ENCODE data around the gene ANKRD13B. TPM values are rescaled to one million over a fixed set of nuclear protein-coding genes. Genes with fewer than 3 reads are reported as not detected.
"Not testable (repeated sequence)": the region's sequence is repeated elsewhere in the genome, so short reads cannot be mapped to it uniquely, and the experiment has no call there.

ANKRD13B gene
- total RNA-seq, 2 experiments from 2014 or later, result 11.3 to 13.6 TPM

DNA sequence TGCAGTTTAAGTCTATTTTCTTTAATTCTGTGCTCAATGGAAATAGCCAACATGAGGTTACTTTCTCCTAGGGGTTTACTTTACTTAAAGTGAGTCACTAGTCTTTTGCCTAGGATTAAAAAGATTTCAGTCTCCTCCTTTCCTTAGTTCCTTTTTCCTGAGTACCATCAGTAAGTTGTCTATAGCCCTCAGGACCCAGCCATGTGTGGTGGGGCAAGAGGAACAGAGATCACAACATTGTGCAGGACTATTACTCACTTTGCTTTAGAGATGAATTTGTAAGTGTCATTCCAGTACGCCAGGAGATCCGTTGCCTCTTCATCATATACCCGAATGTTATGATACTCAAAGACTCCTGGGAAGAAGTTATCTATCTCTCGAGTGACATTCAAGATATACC is 57.5 kb downstream of the ANKRD13B start:
- Mint-ChIP-seq H3K4me3 (no peak overlapping the region), H3K9me3 (no peaks in the 10 kb centered on the region), H3K27ac (no peak overlapping the region), H3K27me3 (no peaks in the 10 kb centered on the region), H3K4me1 (peaks cover 1% of the 10 kb centered on the region), H3K36me3 (ENCODE audit: low read depth) (peaks cover 44% of the 10 kb centered on the region)
- CTCF ChIA-PET, result interaction anchor here (1.2 kb wide), 1 partner anchor 11 kb away, joined by 4 read pairs; no protein-coding TSS in a partner anchor
- no peak for DNase-seq
- POLR2A ChIA-PET, result interaction anchor here (1.0 kb wide), 1 partner anchor 34 kb away, joined by 3 read pairs; no protein-coding TSS in a partner anchor

DNA sequence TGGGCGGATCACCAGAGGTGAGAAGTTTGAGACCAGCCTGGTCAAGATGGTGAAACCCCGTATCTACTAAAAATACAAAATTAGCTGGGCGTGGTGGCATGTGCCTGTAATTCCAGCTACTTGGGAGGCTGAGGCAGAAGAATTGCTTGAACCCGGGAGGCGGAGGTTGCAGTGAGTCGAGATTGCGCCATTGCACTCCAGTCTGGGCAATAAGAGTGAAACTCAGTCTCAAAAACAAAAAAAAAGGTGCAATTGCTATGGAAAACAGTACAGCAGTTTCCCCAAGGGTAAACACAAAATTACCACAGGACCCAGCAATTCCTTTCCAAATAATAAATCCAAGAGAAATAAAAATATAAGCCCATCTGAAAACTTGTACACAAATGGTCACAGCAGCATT is 59.0 kb downstream of the ANKRD13B start:
- H3K4me1 Mint-ChIP-seq, H3K4me3 Mint-ChIP-seq, DNase-seq, H3K9me3 Mint-ChIP-seq, H3K27me3 Mint-ChIP-seq, POLR2A ChIA-PET, CTCF ChIA-PET, H3K27ac Mint-ChIP-seq: not testable (repeated sequence)
- H3K36me3 Mint-ChIP-seq (ENCODE audit: low read depth), result peaks cover 47% of the 10 kb centered on the region

DNA sequence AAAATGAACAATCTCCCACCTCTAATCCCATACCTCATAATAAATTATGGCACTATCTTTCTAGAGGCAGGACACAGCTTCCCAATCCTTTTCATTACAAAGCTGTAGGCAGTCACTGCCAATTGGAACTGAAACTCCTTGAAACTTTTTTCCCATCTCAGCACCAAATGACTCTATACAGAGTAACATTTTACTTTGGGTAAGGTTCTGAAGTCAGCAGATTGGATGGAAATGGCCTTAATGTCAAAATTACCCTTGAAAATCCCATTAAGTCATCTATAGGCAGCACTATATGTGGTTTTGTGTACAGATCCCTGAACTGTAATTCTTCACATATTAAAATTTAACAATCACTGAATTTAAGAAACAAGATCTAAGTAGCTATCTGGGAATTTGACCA is 60.0 kb downstream of the ANKRD13B start:
- ChIA-PET POLR2A (interaction anchor here (1.5 kb wide), 1 partner anchor 14 kb away, joined by 4 read pairs; no protein-coding TSS in a partner anchor), CTCF (interaction anchor here (2.7 kb wide), 1 partner anchor 14 kb away, joined by 13 read pairs; no protein-coding TSS in a partner anchor)
- Mint-ChIP-seq H3K27me3 (no peaks in the 10 kb centered on the region), H3K27ac (no peak overlapping the region), H3K4me1 (no peaks in the 10 kb centered on the region), H3K4me3 (no peak overlapping the region), H3K9me3 (no peaks in the 10 kb centered on the region), H3K36me3 (ENCODE audit: low read depth) (peaks cover 46% of the 10 kb centered on the region)
- no peak for DNase-seq

DNA sequence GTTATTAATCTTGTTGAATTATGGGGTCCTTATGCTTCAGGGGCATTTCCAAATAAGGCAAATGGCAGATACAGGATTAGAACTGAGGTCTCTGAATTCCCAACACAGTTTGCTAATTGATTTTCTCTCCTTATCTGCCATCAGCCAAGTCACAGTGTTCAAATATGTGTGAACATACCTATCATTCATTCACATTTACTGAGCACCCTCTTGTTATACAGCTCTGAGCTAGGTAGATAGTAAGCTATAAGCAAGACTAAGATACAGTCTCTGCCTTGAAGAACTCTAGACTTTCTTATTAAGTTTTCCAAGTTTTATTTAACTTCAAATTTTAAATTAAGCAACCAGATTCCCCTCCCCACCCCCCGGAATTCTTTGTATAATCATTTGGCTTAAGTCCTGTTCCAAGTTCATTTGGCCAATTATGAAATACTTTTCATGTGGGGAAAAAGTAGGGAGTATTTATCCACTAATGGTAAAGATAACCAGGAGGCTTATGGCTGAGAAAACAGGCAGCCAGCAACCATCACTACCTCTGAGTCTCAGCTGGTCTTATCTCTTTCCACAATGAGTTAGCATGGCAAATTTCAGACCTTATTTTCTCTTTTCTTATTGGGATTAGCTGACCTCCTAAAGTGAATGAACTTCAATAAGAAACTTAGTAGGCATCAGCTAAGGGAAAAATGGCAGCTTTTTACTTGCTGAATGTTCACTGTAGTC is 61.2 kb downstream of the ANKRD13B start:
- H3K4me1 Mint-ChIP-seq, result peaks cover 2% of the 10 kb centered on the region
- DNase-seq, result no peak
- peaks cover 39% of the 10 kb centered on the region for H3K36me3 Mint-ChIP-seq (ENCODE audit: low read depth)
- no peak overlapping the region for H3K4me3 Mint-ChIP-seq
- CTCF ChIA-PET, result interaction anchor here (0.6 to 2.7 kb wide), 5 partner anchors 12 to 1237 kb away, joined by 3 to 13 read pairs (median 5); no protein-coding TSS in a partner anchor
- POLR2A ChIA-PET, result interaction anchor here (1.0 to 1.5 kb wide), 2 partner anchors 15 to 52 kb away, joined by 3 to 4 read pairs; no protein-coding TSS in a partner anchor
- no peak overlapping the region for H3K27ac Mint-ChIP-seq
- no peaks in the 10 kb centered on the region for H3K27me3 Mint-ChIP-seq
- no peaks in the 10 kb centered on the region for H3K9me3 Mint-ChIP-seq

DNA sequence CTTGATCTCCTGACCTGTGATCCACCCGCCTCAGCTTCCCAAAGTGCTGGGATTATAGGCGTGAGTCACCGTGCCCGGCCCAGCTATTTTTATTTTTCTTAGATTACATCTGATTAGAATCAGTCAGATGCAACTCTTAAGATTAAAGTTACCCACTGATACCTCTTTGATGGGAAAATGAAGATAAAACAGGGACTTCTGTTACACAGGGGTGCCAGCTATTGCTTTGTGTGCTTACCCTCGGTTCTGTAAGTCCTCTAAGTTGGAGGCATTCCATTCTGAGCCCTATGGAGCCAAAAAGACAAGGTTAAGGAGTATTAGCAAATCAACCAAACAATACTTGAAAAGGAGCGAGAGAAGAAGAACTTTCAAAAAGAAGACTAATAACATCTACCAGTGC is 62.4 kb downstream of the ANKRD13B start:
- ChIA-PET POLR2A (no interaction called here), CTCF (interaction anchor here (1.1 to 2.7 kb wide), 3 partner anchors 16 to 125 kb away, joined by 3 to 13 read pairs (median 6); no protein-coding TSS in a partner anchor)
- Mint-ChIP-seq H3K27me3 (no peaks in the 10 kb centered on the region), H3K27ac (no peak overlapping the region), H3K9me3 (no peaks in the 10 kb centered on the region), H3K4me3 (no peak overlapping the region), H3K36me3 (ENCODE audit: low read depth) (peaks cover 30% of the 10 kb centered on the region), H3K4me1 (peaks cover 5% of the 10 kb centered on the region)
- DNase-seq, result no peak

DNA sequence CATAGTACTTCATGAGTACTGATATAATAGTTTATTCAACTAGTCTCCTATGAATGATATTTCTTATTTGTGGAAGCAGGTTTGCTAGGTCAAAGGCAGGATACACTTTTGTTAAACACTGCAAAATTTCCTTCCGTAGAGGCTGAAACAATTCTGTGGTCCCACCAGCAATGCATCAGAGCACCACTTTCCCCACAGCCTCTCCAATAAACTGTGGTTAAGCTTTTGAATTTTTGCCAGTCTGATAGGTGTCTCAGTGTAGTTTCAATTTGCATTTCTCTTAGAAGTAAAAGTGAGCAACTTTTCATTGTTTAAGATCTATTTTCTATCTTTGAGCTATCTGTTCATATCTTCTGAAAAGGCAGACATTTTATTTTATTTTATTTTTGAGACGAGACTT is 66.2 kb downstream of the ANKRD13B start:
- no peak overlapping the region for H3K4me3 Mint-ChIP-seq

DNA sequence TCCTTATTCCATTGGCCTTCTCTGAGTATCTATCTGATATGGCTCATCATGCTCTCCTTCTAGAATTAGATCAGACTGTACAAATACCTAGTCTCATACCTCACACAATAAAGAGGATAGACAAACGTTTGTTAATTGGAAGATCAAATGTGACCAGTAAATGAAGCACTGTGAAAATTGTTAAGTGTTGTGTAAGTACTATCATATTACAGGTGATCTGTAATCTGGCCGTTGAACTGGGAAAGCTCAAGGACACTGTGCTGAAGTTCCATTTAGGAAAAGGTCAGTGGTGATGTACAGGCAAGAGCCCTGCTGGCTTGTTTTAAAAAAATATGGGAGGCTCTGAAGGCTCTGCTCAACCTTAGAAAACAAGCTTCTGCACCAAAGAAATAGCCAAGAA is 68.3 kb downstream of the ANKRD13B start:
- peaks cover 24% of the 10 kb centered on the region for H3K4me1 Mint-ChIP-seq
- peaks cover 46% of the 10 kb centered on the region for H3K36me3 Mint-ChIP-seq (ENCODE audit: low read depth)
- no peak overlapping the region for H3K4me3 Mint-ChIP-seq
- no peak overlapping the region for H3K27ac Mint-ChIP-seq
- no peaks in the 10 kb centered on the region for H3K27me3 Mint-ChIP-seq
- H3K9me3 Mint-ChIP-seq, result no peaks in the 10 kb centered on the region
- ChIA-PET CTCF (no interaction called here), POLR2A (no interaction called here)
- DNase-seq, result no peak

More for the DNA sequence above, 66.2 kb downstream of the ANKRD13B start:
- no peaks in the 10 kb centered on the region for H3K27me3 Mint-ChIP-seq
- ChIA-PET CTCF (interaction anchor here (1.3 to 3.1 kb wide), 3 partner anchors 9 to 42 kb away, joined by 3 to 9 read pairs (median 6); no protein-coding TSS in a partner anchor), POLR2A (interaction anchor here (0.9 kb wide), 1 partner anchor 46 kb away, joined by 4 read pairs; no protein-coding TSS in a partner anchor)
- peaks cover 41% of the 10 kb centered on the region for H3K36me3 Mint-ChIP-seq (ENCODE audit: low read depth)
- no peaks in the 10 kb centered on the region for H3K9me3 Mint-ChIP-seq
- H3K27ac Mint-ChIP-seq, result peak overlapping the region; percentile 18
- H3K4me1 Mint-ChIP-seq, result peaks cover 11% of the 10 kb centered on the region
- DNase-seq, result no peak

DNA sequence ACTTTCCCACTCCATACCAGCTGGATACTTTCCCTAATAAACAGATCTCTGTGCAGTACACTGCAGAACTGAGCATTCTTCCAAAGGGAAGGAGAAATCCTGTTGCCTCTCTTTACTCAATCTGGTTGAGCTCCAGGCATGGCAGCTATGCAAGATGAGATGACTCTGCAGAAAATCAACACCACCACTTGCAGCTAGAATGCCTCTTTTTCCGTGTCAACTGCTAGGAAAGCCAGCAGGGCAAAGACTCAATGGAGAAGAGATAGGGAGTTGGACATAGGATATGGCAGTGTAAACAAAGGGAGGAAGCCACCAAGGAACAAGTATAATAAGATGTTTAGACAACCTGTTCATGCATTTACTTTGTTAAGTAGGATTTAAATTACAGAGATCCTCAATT is 70.2 kb downstream of the ANKRD13B start:
- ChIA-PET POLR2A (no interaction called here), CTCF (interaction anchor here (0.9 to 1.3 kb wide), 3 partner anchors 24 to 45 kb away, joined by 3 to 5 read pairs (median 4); no protein-coding TSS in a partner anchor)
- Mint-ChIP-seq H3K27ac (no peak overlapping the region), H3K4me1 (peaks cover 32% of the 10 kb centered on the region), H3K9me3 (no peaks in the 10 kb centered on the region), H3K4me3 (no peak overlapping the region), H3K27me3 (no peaks in the 10 kb centered on the region), H3K36me3 (ENCODE audit: low read depth) (peaks cover 54% of the 10 kb centered on the region)
- DNase-seq, result no peak

Other genes with a start within 250 kb of the ANKRD13B start
- gene TAOK1, start 202.8 kb upstream of the ANKRD13B start, total RNA-seq, result 10 to 100 TPM; 50.0 to 51.0 TPM
- gene ABHD15, start 26.1 kb upstream of the ANKRD13B start, total RNA-seq, result 10 to 100 TPM; 18.5 to 19.3 TPM
- 100 to 1,000 TPM; 112 to 118 TPM for gene TP53I13, start 24.4 kb upstream of the ANKRD13B start, total RNA-seq
- gene GIT1, start 3.5 kb upstream of the ANKRD13B start, total RNA-seq, result 10 to 100 TPM; 76.6 to 80.4 TPM
- 1 to 10 TPM; 5.3 to 5.6 TPM for gene CORO6, start 29.8 kb downstream of the ANKRD13B start, total RNA-seq

Data from activated CD4-positive, alpha-beta memory T cell treated with anti-CD3 and anti-CD28 coated beads, Interleukin-2, amount 10 ng/mL, durations not matched to agents 7 days and 5 days (primary cell).